ENCODE results near the gene HDAC1.
"Not testable (repeated sequence)": the region's sequence is repeated elsewhere in the genome, so short reads cannot be mapped to it uniquely, and the experiment has no call there.

The HDAC1 gene

GRCh38 chr1:32351399-32352238 lies 59.7 kb downstream of the HDAC1 start:
- no peak for TF ChIP-seq ZFX (IDR thresholded peaks at IDR 0.05; ENCODE audit: borderline replicate concordance)
- TF ChIP-seq CTCF (IDR thresholded peaks at IDR 0.05) = peak; percentile 25
- H3K27ac ChIP-seq = peak overlapping the region; percentile 85

- TF ChIP-seq ZFX (IDR thresholded peaks at IDR 0.05; ENCODE audit: borderline replicate concordance) = no peak
- TF ChIP-seq CTCF (IDR thresholded peaks at IDR 0.05) = no peak
- peak overlapping the region; percentile 85 for H3K27ac ChIP-seq
Measured at GRCh38 chr1:32352239-32352745, 60.4 kb downstream of the HDAC1 start.

GRCh38 chr1:32352831-32353383 lies 61.0 kb downstream of the HDAC1 start:
- TF ChIP-seq ZFX (IDR thresholded peaks at IDR 0.05; ENCODE audit: borderline replicate concordance) (no peak), CTCF (IDR thresholded peaks at IDR 0.05) (no peak)
- H3K27ac ChIP-seq = 0 out of 2 replicates have a peak overlapping the region, but pooled peaks have one; percentile 85

GRCh38 chr1:32353431-32353830 lies 61.5 kb downstream of the HDAC1 start:
- H3K27ac ChIP-seq = no peak overlapping the region
- TF ChIP-seq CTCF (IDR thresholded peaks at IDR 0.05) (no peak), ZFX (IDR thresholded peaks at IDR 0.05; ENCODE audit: borderline replicate concordance) (no peak)

GRCh38 chr1:32353886-32354570 lies 62.1 kb downstream of the HDAC1 start:
- no peak for TF ChIP-seq CTCF (IDR thresholded peaks at IDR 0.05)
- TF ChIP-seq ZFX (IDR thresholded peaks at IDR 0.05; ENCODE audit: borderline replicate concordance) = no peak
- no peak overlapping the region for H3K27ac ChIP-seq

- not testable (repeated sequence) for H3K27ac ChIP-seq
Measured at GRCh38 chr1:32355778-32356177, 63.9 kb downstream of the HDAC1 start.

- TF ChIP-seq CTCF (IDR thresholded peaks at IDR 0.05) = no peak
- no peak for TF ChIP-seq ZFX (IDR thresholded peaks at IDR 0.05; ENCODE audit: borderline replicate concordance)
- 0 out of 2 replicates have a peak overlapping the region, but pooled peaks have one; percentile 7 for H3K27ac ChIP-seq
Measured at GRCh38 chr1:32356478-32356877, 64.6 kb downstream of the HDAC1 start.
